Retina (tissue), 1 donor: ENCODE measurements around the gene PARD3B.

ENCODE experiments used
- DNase-seq: peaks from one replicate; pipeline ENCODE4 v3.0.0-alpha.2; 2016

Gene PARD3B

GRCh38 chr2:204662956-204663355, 117.7 kb downstream of the PARD3B start:
- DNase-seq, result no peak

- no peak for DNase-seq
These were observed 118.6 kb downstream of the PARD3B start for GRCh38 chr2:204663816-204664425.

- DNase-seq, result peak; percentile 20
These were observed 119.4 kb downstream of the PARD3B start for GRCh38 chr2:204664708-204665121.

- no peak for DNase-seq
These were observed 119.9 kb downstream of the PARD3B start for GRCh38 chr2:204665207-204665606.

GRCh38 chr2:204665771-204666170, 120.5 kb downstream of the PARD3B start:
- DNase-seq, result no peak

- no peak for DNase-seq
These were observed 122.7 kb downstream of the PARD3B start for GRCh38 chr2:204667990-204668389.

GRCh38 chr2:204669382-204669781, 124.1 kb downstream of the PARD3B start:
- no peak for DNase-seq

- no peak for DNase-seq
These were observed 124.8 kb downstream of the PARD3B start for GRCh38 chr2:204670124-204670523.

GRCh38 chr2:204670756-204671155, 125.5 kb downstream of the PARD3B start:
- no peak for DNase-seq

- no peak for DNase-seq
These were observed 127.5 kb downstream of the PARD3B start for GRCh38 chr2:204672772-204673171.

- DNase-seq, result no peak
These were observed 128.6 kb downstream of the PARD3B start for GRCh38 chr2:204673877-204674276.

GRCh38 chr2:204678031-204678430, 132.8 kb downstream of the PARD3B start:
- no peak for DNase-seq

- DNase-seq, result no peak
These were observed 135.3 kb downstream of the PARD3B start for GRCh38 chr2:204680576-204680975.

GRCh38 chr2:204681412-204681811, 136.1 kb downstream of the PARD3B start:
- DNase-seq, result no peak

- DNase-seq, result no peak
These were observed 138.1 kb downstream of the PARD3B start for GRCh38 chr2:204683384-204683783.

GRCh38 chr2:204686406-204686805, 141.1 kb downstream of the PARD3B start:
- no peak for DNase-seq

GRCh38 chr2:204687776-204688175, 142.5 kb downstream of the PARD3B start:
- DNase-seq, result no peak

- DNase-seq, result peak; percentile 30
These were observed 146.7 kb downstream of the PARD3B start for GRCh38 chr2:204691911-204692510.

- DNase-seq, result no peak
These were observed 147.5 kb downstream of the PARD3B start for GRCh38 chr2:204692790-204693189.

GRCh38 chr2:204693262-204693661, 148.0 kb downstream of the PARD3B start:
- no peak for DNase-seq

GRCh38 chr2:204695506-204695905, 150.2 kb downstream of the PARD3B start:
- no peak for DNase-seq

- no peak for DNase-seq
These were observed 150.8 kb downstream of the PARD3B start for GRCh38 chr2:204696124-204696523.

- DNase-seq, result no peak
These were observed 160.1 kb downstream of the PARD3B start for GRCh38 chr2:204705243-204705932.

GRCh38 chr2:204706939-204707338, 161.7 kb downstream of the PARD3B start:
- DNase-seq, result no peak
